Activated naive CD4-positive, alpha-beta T cell treated with Interleukin-2 at 50 U/mL for 16 hours (primary cell): ENCODE data around the gene NKD1.
A peak's percentile ranks its signal among the peaks of the same experiment; 100 is the strongest.

Experiments
- DNase-seq: peaks from one replicate; pipeline ENCODE4 v3.0.0-alpha.2; 2020

The NKD1 gene

GRCh38 chr16:50602531-50603205, 54.5 kb downstream of the NKD1 start:
- peak; percentile 28 for DNase-seq

GRCh38 chr16:50603206-50604064, 55.2 kb downstream of the NKD1 start:
- DNase-seq, result no peak

DNA sequence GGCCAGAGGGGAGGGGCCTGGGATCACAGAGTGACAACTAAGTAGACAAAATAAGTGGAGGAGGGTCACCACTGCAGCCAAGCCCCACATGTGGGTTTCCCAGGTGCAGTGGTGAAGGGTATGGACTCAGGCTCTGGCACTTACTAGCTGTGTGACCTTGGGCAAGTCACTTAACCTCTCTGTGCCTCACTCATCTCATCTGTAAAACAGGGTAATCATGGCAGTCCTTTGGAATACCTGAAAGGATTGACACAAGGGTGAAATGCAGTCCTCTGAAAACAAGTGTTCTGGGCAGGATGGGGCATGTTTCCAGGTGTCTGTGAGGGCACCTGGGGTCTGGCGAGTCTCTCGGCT, 55.8 kb downstream of the NKD1 start:
- no peak for DNase-seq

DNA sequence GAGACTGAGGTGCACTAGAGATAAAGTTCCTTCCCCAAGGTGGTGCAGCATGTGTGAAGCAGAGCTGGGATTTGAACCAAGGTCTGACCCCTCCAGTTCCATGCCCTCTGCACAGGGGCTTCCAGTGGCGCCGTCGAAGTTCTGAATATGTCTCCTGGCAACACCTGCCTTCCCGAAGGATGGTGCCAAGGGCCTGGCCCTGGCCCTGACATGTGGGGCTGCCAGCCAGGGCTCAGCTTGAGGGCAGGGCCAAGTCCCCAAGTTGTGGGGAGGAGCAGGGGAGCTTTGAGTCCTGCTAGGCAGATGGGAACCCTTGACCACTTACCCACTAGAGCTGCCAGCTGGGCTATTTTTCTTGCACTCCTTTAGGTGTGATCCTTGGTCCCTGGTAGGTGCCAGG, 56.4 kb downstream of the NKD1 start:
- no peak for DNase-seq

- no peak for DNase-seq
Measured at GRCh38 chr16:50605733-50606430, 57.7 kb downstream of the NKD1 start.

DNA sequence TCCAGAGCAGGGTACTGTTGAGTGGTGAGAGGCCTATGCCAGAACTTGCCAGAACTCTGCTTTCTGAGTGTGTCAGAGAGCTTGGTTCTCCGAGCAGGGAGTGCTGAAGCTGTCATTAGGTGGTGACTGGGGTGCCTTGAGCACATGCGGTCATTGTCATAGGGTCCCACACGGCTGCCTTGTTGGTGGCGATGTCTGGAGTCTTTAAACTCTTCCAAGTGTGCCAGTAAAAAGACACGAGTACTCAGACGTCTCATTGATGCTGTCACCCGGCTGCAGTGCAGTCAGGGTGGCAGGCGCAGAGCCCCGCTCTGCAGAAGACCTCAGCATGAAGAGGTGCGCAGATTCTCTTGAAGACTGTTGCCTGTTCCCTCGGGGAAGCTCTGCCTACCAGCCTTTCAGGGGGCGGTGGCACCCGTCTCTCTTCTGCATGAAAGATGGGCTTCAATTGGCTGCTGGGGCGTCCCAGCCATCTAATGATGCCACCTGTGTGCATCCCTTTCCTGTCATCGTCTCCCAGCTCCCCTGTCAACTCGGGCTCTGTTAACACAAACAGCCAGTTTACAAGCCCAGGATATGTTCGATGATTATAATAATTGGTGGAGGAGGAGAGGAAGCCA, 58.3 kb downstream of the NKD1 start:
- no peak for DNase-seq

- no peak for DNase-seq
Measured at GRCh38 chr16:50607051-50607431, 58.8 kb downstream of the NKD1 start.

- DNase-seq, result no peak
Measured at GRCh38 chr16:50607447-50607846, 59.3 kb downstream of the NKD1 start.

DNA sequence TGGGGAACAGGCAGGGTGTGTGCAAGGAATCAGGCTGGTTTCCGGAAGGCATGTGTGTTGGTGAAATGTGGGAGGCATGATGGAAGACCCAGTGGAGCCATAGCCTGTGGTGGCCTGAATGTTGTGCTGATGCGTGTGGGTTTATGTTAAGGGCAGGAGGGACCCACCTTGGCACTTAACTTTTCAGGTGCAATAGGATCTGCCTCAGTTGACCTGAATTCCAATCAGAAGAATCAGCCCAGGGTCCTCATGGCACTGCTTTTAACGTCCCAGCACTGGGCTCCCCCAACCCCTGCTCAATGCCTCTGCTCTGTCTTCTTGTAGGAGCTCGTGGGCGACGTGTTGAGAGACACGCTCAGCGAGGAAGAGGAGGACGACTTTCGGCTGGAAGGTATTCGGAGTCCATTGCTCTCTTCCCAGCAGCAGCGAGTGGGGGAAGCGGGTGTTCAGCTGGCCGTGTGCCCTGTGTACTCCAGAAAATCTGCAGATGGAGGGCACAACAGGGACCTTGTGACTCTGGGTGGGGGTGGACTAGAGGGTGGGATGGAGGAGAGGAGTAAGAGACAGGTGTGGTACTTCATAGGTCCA, 59.9 kb downstream of the NKD1 start:
- no peak for DNase-seq

GRCh38 chr16:50609049-50609448, 60.9 kb downstream of the NKD1 start:
- DNase-seq, result no peak

DNA sequence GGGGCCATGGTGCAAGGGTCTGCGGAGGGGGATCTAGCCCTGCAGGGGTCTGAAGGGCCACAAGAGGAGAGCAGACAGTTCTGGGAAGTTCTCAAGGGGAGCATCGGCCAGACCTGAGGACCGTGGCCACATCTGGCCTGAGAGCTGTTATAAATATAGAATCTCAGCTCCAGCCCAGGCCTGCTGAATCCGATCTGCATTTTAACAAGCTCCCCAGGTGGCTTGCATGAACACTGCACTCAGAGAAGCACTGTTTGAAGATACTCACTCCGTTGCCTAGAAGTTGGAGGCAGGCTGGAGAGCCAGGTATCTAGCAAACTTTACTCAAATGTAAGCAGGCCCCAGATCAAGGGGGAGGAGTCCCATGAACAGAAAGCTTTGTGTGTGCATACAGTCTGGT, 61.3 kb downstream of the NKD1 start:
- no peak for DNase-seq

DNA sequence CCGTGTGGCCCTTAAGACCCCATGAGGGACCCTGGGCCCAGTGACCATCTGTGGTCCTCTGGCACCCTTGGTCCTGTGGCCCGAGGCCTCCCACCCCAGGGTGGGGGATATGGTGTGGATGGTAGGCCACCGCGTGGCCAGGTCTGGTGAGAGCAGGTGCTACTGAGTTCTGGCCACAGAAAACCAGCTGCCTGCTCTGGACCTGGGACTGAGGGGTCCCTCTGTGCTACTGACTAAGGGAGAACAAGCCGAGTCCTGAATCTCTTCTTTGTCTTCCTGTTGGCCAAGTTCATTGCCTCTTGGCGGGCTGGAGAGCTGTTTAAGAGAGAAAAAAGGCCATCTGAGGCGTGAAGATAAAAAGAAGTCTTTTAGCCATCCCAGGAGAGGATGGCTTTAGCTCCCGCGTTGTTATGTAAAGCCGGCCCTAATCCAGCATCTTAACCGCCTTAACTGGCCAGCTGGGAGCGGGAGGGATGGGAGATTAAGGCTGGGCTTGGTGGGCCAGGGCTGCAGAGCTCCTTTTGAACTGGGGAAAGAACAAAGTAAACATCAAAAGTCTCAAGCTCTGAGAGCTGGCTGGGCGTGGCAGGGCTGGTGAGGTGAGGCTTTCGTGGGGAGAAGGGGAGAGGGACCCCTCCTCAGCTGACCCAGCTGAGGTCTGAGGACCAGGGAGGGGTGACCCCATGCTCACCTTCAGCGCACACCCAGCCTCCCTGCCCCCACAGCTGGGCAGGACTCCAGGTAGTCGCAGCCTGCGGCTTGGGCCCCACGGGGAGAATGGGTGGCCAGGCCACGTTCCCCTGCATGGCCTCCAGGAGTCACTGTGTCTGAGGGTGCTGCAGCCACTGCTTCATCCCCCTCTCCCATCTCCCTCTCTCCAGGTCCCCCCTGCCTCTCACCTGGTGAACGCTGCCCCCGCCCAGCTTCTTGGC, 62.4 kb downstream of the NKD1 start:
- DNase-seq, result no peak

DNA sequence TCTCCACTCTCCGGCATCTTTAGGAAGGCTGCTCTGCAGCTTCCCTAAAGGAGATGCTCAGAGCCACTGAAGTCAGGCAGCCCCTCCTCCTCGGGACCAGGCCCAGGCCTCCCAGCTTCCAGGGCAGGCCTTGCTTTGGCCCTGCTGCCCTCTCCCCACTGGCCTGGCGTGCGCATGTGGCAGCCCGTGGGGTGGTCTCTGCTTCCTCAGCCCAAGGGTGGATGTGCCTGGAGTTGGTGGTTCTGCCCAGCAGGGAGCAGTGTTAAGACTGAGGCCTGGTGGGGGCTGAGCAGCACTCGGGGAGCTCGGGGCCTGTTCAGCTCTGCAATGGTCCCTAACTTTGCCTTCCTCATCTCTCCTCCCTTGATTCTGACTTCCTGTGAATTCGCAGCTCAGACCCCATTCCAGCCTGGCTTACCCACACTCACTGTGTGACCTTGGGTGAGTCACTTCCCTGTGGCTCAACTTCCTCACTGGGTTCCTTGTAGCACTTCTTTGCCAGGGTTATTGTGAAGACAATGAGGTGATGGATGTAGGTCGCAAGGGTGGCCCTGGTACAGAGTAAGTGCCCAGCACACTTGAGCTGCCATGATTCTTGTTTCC, 63.2 kb downstream of the NKD1 start:
- DNase-seq, result no peak

DNA sequence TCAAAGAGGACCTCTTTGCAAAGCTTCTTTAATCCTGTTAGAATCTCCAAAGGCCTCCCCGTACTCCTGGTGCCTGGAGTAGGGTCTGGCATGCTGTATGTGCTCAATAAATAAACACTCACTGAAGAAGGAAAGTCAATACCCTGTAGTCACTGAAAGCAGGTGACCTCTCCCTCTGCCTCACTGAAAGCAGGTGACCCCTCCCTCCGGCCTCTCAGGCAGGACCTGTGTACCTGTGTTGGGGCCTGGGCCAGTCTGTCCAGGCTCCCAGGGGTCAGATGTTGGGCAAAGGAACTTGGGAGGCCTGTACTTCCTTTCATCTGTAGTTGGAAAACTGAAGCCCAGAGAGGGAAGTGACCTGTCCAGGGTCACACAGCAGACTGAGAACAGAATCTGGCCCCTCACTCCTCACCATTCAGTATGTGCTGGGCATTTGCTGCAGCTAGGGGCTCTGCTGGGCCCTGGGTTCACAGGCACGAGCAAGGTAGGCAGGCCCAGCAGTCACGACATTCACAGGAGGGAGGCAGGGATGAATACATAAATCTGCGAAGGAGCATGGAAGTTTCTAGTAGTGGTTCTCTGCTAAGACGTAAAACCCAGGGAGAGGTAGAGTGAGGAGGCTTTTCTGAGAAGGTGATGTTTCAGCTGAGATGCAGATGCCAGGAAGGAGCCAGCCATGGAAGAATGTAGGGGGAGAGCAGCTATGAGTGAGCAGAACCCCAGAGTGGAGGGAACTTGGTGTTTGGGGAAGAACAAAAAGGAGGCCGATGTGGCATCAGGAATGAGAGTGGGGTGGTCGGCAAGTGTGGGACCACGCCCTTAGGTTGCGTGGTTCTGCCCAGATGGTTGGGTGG, 64.0 kb downstream of the NKD1 start:
- no peak for DNase-seq

DNA sequence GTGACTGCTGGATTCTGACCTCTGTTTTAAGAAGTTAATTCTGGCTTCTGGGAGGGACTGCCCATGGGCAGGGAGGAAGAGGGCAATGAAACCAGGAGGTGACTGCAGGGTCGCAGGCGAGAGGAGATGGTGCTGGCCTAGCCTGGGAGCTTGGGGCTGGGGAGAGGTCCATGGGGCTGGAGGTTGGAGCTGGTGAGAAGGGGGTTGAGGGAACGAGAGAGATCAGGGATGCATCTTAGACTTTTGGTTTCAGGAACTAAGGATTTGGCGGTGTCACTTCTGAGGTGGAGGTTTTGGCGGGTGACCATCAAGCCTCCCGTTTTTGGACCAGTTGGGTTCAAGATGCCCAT, 64.6 kb downstream of the NKD1 start:
- no peak for DNase-seq

GRCh38 chr16:50613281-50613963, 65.2 kb downstream of the NKD1 start:
- no peak for DNase-seq

GRCh38 chr16:50613964-50614474, 65.8 kb downstream of the NKD1 start:
- no peak for DNase-seq

- DNase-seq, result no peak
Measured at GRCh38 chr16:50614955-50615724, 66.9 kb downstream of the NKD1 start.

GRCh38 chr16:50615891-50616290, 67.7 kb downstream of the NKD1 start:
- DNase-seq, result no peak
